ENCODE results near the gene GHRH.

DNA sequence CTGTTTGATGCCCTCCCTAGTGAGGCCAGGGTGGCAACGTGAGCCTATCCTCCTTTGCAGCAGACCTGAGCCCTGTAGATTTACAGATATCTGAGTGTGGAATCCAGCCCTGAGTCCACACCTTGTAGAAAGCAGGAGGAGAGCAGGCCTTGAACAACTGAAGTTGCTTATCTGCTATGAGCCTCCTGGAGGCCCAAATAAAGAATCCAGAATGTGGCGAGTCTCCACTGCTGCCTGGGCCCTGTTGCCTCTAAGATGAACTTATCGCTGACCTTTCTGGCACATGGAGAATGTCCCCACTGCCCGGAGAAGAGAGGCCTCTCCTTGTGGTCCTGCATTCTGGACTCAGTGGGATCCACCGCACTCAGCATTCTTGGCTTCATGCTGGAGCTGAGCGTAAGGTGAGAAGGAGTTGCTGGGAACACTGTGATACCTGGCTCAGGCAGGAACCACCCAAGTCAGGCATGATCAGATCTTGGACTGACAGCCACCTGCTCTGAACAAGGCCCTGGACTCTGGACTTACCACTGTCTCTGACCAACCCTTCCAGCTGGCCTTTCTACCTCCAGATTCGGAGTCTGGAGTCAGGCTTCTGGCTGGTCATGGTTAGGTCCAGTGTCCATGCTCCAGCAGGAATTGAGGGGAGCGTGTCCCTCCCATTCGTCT lies 22.0 kb upstream of the GHRH start:
- TF ChIP-seq SOX15 (CRISPR knock-in tag; IDR thresholded peaks at IDR 0.05), result no peak
- TF ChIP-seq, protein P1, sequence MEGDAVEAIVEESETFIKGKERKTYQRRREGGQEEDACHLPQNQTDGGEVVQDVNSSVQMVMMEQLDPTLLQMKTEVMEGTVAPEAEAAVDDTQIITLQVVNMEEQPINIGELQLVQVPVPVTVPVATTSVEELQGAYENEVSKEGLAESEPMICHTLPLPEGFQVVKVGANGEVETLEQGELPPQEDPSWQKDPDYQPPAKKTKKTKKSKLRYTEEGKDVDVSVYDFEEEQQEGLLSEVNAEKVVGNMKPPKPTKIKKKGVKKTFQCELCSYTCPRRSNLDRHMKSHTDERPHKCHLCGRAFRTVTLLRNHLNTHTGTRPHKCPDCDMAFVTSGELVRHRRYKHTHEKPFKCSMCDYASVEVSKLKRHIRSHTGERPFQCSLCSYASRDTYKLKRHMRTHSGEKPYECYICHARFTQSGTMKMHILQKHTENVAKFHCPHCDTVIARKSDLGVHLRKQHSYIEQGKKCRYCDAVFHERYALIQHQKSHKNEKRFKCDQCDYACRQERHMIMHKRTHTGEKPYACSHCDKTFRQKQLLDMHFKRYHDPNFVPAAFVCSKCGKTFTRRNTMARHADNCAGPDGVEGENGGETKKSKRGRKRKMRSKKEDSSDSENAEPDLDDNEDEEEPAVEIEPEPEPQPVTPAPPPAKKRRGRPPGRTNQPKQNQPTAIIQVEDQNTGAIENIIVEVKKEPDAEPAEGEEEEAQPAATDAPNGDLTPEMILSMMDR (IDR thresholded peaks at IDR 0.05), result no peak
- TF ChIP-seq KAT7 (CRISPR knock-in tag; IDR thresholded peaks at IDR 0.05; ENCODE audit: borderline replicate concordance), result no peak
- TF ChIP-seq, protein P2, sequence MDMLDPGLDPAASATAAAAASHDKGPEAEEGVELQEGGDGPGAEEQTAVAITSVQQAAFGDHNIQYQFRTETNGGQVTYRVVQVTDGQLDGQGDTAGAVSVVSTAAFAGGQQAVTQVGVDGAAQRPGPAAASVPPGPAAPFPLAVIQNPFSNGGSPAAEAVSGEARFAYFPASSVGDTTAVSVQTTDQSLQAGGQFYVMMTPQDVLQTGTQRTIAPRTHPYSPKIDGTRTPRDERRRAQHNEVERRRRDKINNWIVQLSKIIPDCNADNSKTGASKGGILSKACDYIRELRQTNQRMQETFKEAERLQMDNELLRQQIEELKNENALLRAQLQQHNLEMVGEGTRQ (CRISPR knock-in tag; IDR thresholded peaks at IDR 0.05), result no peak
- no peak for TF ChIP-seq TEAD4 (CRISPR knock-in tag; IDR thresholded peaks at IDR 0.05)
- no peak for TF ChIP-seq NFYB (CRISPR knock-in tag; conservative IDR thresholded peaks at IDR 0.05; ENCODE audit: low read depth)
- no peak for TF ChIP-seq ESRRA (CRISPR knock-in tag; IDR thresholded peaks at IDR 0.05; ENCODE audit: borderline replicate concordance)
- no peak for TF ChIP-seq ETV6 (CRISPR knock-in tag; IDR thresholded peaks at IDR 0.05)
- TF ChIP-seq ELF4 (CRISPR knock-in tag; IDR thresholded peaks at IDR 0.05; ENCODE audit: low read depth), result no peak
- TF ChIP-seq, protein P3, sequence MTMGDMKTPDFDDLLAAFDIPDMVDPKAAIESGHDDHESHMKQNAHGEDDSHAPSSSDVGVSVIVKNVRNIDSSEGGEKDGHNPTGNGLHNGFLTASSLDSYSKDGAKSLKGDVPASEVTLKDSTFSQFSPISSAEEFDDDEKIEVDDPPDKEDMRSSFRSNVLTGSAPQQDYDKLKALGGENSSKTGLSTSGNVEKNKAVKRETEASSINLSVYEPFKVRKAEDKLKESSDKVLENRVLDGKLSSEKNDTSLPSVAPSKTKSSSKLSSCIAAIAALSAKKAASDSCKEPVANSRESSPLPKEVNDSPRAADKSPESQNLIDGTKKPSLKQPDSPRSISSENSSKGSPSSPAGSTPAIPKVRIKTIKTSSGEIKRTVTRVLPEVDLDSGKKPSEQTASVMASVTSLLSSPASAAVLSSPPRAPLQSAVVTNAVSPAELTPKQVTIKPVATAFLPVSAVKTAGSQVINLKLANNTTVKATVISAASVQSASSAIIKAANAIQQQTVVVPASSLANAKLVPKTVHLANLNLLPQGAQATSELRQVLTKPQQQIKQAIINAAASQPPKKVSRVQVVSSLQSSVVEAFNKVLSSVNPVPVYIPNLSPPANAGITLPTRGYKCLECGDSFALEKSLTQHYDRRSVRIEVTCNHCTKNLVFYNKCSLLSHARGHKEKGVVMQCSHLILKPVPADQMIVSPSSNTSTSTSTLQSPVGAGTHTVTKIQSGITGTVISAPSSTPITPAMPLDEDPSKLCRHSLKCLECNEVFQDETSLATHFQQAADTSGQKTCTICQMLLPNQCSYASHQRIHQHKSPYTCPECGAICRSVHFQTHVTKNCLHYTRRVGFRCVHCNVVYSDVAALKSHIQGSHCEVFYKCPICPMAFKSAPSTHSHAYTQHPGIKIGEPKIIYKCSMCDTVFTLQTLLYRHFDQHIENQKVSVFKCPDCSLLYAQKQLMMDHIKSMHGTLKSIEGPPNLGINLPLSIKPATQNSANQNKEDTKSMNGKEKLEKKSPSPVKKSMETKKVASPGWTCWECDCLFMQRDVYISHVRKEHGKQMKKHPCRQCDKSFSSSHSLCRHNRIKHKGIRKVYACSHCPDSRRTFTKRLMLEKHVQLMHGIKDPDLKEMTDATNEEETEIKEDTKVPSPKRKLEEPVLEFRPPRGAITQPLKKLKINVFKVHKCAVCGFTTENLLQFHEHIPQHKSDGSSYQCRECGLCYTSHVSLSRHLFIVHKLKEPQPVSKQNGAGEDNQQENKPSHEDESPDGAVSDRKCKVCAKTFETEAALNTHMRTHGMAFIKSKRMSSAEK (CRISPR knock-in tag; IDR thresholded peaks at IDR 0.05; ENCODE audit: borderline replicate concordance), result no peak
- TF ChIP-seq MYBL2 (CRISPR knock-in tag; IDR thresholded peaks at IDR 0.05), result no peak
